Astrocyte (in vitro differentiated cells and primary cell): ENCODE data around the gene JMJD8.

Experiments used
- EZH2 ChIP-seq: IDR thresholded peaks from 2 replicates; pipeline ENCODE4 v1.6.1; 2012; ENCODE audit warnings: mild to moderate bottlenecking, low read length, inconsistent platforms; ENCODE audit not compliant: insufficient read depth
- TF ChIP-seq, protein P1 (sequence below): IDR thresholded peaks from 2 replicates; pipeline ENCODE4 v1.5.1; 2011; ENCODE audit warnings: low read depth, mild to moderate bottlenecking, inconsistent platforms, low read length, moderate library complexity; ENCODE audit not compliant: insufficient read depth

DNA sequence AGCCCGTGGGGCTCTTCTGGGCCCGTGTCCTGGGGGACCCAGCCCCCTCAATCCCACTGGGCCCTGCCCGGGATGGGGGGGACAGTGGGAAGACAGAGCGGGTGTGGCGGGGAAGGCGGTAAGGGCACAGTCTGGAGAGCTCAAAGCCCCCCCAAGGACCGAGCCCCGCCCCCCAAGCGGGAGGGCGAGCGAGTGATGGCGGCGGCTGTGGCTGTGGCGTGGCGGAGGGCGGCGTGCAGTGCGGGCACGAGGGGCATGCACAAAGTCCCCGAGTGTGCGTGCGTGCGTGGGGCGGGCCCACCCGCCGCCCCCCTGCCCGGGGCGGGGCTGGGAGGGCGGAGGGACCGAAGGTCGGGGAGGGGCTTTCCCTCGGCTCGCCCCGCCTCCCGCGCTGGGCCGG, 9.6 kb upstream of the JMJD8 start:
- TF ChIP-seq, protein P1, sequence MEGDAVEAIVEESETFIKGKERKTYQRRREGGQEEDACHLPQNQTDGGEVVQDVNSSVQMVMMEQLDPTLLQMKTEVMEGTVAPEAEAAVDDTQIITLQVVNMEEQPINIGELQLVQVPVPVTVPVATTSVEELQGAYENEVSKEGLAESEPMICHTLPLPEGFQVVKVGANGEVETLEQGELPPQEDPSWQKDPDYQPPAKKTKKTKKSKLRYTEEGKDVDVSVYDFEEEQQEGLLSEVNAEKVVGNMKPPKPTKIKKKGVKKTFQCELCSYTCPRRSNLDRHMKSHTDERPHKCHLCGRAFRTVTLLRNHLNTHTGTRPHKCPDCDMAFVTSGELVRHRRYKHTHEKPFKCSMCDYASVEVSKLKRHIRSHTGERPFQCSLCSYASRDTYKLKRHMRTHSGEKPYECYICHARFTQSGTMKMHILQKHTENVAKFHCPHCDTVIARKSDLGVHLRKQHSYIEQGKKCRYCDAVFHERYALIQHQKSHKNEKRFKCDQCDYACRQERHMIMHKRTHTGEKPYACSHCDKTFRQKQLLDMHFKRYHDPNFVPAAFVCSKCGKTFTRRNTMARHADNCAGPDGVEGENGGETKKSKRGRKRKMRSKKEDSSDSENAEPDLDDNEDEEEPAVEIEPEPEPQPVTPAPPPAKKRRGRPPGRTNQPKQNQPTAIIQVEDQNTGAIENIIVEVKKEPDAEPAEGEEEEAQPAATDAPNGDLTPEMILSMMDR: no peak
- TF ChIP-seq EZH2: peak; percentile 1
